HCT116 (cell line): ENCODE data around the gene SERPINE3. TPM values are rescaled to one million over a fixed set of nuclear protein-coding genes. Genes with fewer than 3 reads are reported as not detected.

Experiments
- ATAC-seq: fragments of 200-7000 bp; cut with Tn5 transposase; 2 replicates; pipeline ENCODE4 v1.9.1; 2020; ENCODE audit warnings: mild to moderate bottlenecking, moderate library complexity
- BruUV-seq: library from RNA; stranded (reverse); fragments of 400-500 nt; replicated peaks from 2 replicates; lab custom pipeline; 2021; lab: Mats Ljungman, UMichigan
- CTCF ChIA-PET: fragments of 300-600 bp; sonication (Branson Sonifier 250); formaldehyde crosslinking; loops from one replicate; lab custom pipeline; 2021; ENCODE audit warnings: antibody characterized with exemption; lab: Charles Lee
- POLR2A ChIA-PET: fragments of 300-600, 350-600 bp; sonication (Branson Sonifier 250); formaldehyde crosslinking; loops from one replicate; lab custom pipeline; 2021; ENCODE audit warnings: antibody characterized with exemption; lab: Charles Lee
- RAD21 ChIA-PET, 2 experiments: fragments of 300-600 bp; sonication (Branson Sonifier 250); formaldehyde crosslinking; loops; one replicate each; lab custom pipeline; 2023; ENCODE audit warnings: low total read pairs in 2 of 2; ENCODE audit not compliant: uncharacterized antibody in 2 of 2, unreplicated experiment in 2 of 2, low non-redundant PET in 1 of 2; lab: Charles Lee
- DNase-seq: peaks from one replicate; pipeline ENCODE4 v3.0.0-alpha.2; 2010; ENCODE audit warnings: low read depth, low spot score
- H2AFZ ChIP-seq: fragments of 200-600 bp; shearing (Covaris generic), sonication (generic); 2 replicates; pipeline ENCODE4 v1.6.1; 2017; ENCODE audit warnings: low read depth, mixed run types, mixed read lengths, antibody characterized with exemption, low read length; ENCODE audit not compliant: poor library complexity, severe bottlenecking
- H3K27ac ChIP-seq: 2 replicates; pipeline ENCODE4 v1.5.1; 2012; ENCODE audit warnings: low read depth, low read length
- H3K27me3 ChIP-seq: fragments of 200-600 bp; sonication (generic); 2 replicates; pipeline ENCODE4 v1.6.1; 2016; ENCODE audit warnings: mixed run types, low read length, mixed read lengths; ENCODE audit not compliant: insufficient read depth
- H3K36me3 ChIP-seq, 2 experiments: fragments of 200-500 bp in 1 of 2; fragments of 200-600 bp in 1 of 2; sonication (Bioruptor generic) in 1 of 2; sonication (generic) in 1 of 2; 2 replicates each; pipeline versions ENCODE4 v1.5.1 to v1.6.1; 2014 to 2016; ENCODE audit warnings: low read length in 2 of 2, inconsistent platforms in 1 of 2, mixed read lengths in 1 of 2, mixed run types in 1 of 2; ENCODE audit not compliant: insufficient read depth in 2 of 2, control insufficient read depth in 1 of 2
- H3K4me1 ChIP-seq, 2 experiments: fragments of 200-600 bp in 1 of 2; sonication (generic) in 1 of 2; 2 replicates each; pipeline versions ENCODE4 v1.5.1 to v1.6.1; 2012 to 2017; ENCODE audit warnings: low read length in 2 of 2, inconsistent platforms in 1 of 2, mild to moderate bottlenecking in 1 of 2, mixed read lengths in 1 of 2, mixed run types in 1 of 2, moderate library complexity in 1 of 2; ENCODE audit not compliant: insufficient read depth in 2 of 2, control insufficient read depth in 1 of 2
- H3K4me2 ChIP-seq: fragments of 200-600 bp; sonication (generic); 2 replicates; pipeline ENCODE4 v1.6.1; 2017; ENCODE audit warnings: mixed run types, low read length, mixed read lengths
- H3K4me3 ChIP-seq, 2 experiments: fragments of 200-600 bp in 1 of 2; sonication (generic) in 1 of 2; replicated peaks in 1 of 2; 2 replicates each; pipeline ENCODE4 v1.5.1; 2011 to 2016; ENCODE audit warnings: low read length in 2 of 2, control low read depth in 1 of 2, low read depth in 1 of 2, mild to moderate bottlenecking in 1 of 2, mixed read lengths in 1 of 2, mixed run types in 1 of 2
- H3K79me2 ChIP-seq: fragments of 200-600 bp; sonication (generic); 2 replicates; pipeline ENCODE4 v1.6.1; 2017; ENCODE audit warnings: mild to moderate bottlenecking, mixed run types, low read length, moderate library complexity, mixed read lengths; ENCODE audit not compliant: insufficient read depth
- H3K9ac ChIP-seq: fragments of 200-600 bp; sonication (generic); 2 replicates; pipeline ENCODE4 v1.6.1; 2016; ENCODE audit warnings: low read length, mixed read lengths
- H3K9me2 ChIP-seq: fragments of 200-600 bp; sonication (generic), shearing (Covaris generic); 2 replicates; pipeline ENCODE4 v1.6.1; 2017; ENCODE audit warnings: mixed run types, mild to moderate bottlenecking, moderate library complexity; ENCODE audit not compliant: insufficient read depth
- H3K9me3 ChIP-seq, 2 experiments: fragments of 200-500 bp in 1 of 2; fragments of 200-600 bp in 1 of 2; sonication (Bioruptor generic) in 1 of 2; sonication (generic) in 1 of 2; 2 replicates each; pipeline ENCODE4 v1.6.1; 2014 to 2017; ENCODE audit warnings: low read length in 2 of 2, mixed read lengths in 2 of 2, inconsistent platforms in 1 of 2, low read depth in 1 of 2, mild to moderate bottlenecking in 1 of 2, mixed run types in 1 of 2, moderate library complexity in 1 of 2; ENCODE audit not compliant: control insufficient read depth in 1 of 2, insufficient read depth in 1 of 2
- H4K20me1 ChIP-seq: fragments of 200-600 bp; sonication (generic), shearing (Covaris generic); 2 replicates; pipeline ENCODE4 v1.6.1; 2017; ENCODE audit warnings: mixed run types, mild to moderate bottlenecking, moderate library complexity; ENCODE audit not compliant: insufficient read depth
- ATF3 ChIP-seq: IDR thresholded peaks from 2 replicates; pipeline ENCODE4 v1.6.1; 2012
- CBX3 ChIP-seq: IDR thresholded peaks from 2 replicates; pipeline ENCODE4 v1.6.1; 2012; ENCODE audit warnings: low read depth
- CEBPB ChIP-seq: IDR thresholded peaks from 2 replicates; pipeline ENCODE4 v1.6.1; 2012; ENCODE audit warnings: low read depth
- EGR1 ChIP-seq: IDR thresholded peaks from 2 replicates; pipeline ENCODE4 v1.6.1; 2012; ENCODE audit warnings: low read depth
- ELF1 ChIP-seq: IDR thresholded peaks from 2 replicates; pipeline ENCODE4 v1.6.1; 2012; ENCODE audit warnings: low read depth, borderline replicate concordance
- EZH2phosphoT487 ChIP-seq: fragments of 200-600 bp; IDR thresholded peaks from 2 replicates; pipeline ENCODE4 v1.6.1; 2018; ENCODE audit warnings: antibody characterized with exemption, borderline replicate concordance
- MAX ChIP-seq: IDR thresholded peaks from 2 replicates; pipeline ENCODE4 v1.6.1; 2012
- POLR2AphosphoS5 ChIP-seq: IDR thresholded peaks from 2 replicates; pipeline ENCODE4 v1.6.1; 2011; ENCODE audit warnings: mild to moderate bottlenecking, low read depth, low read length, moderate library complexity
- SP1 ChIP-seq: IDR thresholded peaks from 2 replicates; pipeline ENCODE4 v1.6.1; 2012; ENCODE audit warnings: low read depth
- SRF ChIP-seq: IDR thresholded peaks from 2 replicates; pipeline ENCODE4 v1.6.1; 2012; ENCODE audit warnings: low read depth
- ZBTB33 ChIP-seq: IDR thresholded peaks from 2 replicates; pipeline ENCODE4 v1.6.1; 2011; ENCODE audit warnings: mild to moderate bottlenecking, low read length, moderate library complexity; ENCODE audit not compliant: insufficient replicate concordance; ENCODE audit errors: extremely low read depth
- intact Hi-C: fragments of 100-400 bp; cut with micrococcal nuclease; formaldehyde crosslinking; loops from 2 replicates; pipeline ENCODE4 v1.10.0; 2022
- total RNA-seq: library from RNA; stranded (reverse); gene quantifications from one replicate; pipeline ENCODE4 v1.2.1, GENCODE V29; 2021; ENCODE audit not compliant: unreplicated experiment

Gene SERPINE3
- total RNA-seq, 1 experiment from 2014 or later: not detected

GRCh38 chr13:51357928-51358595 lies 18.6 kb downstream of the SERPINE3 start:
- ChIA-PET RAD21 (no interaction called here), CTCF (no interaction called here), POLR2A (no interaction called here)
- H2AFZ ChIP-seq: no peak overlapping the region
- no TSS peak for BruUV-seq
- no peaks in the 10 kb centered on the region for H3K4me1 ChIP-seq
- no peaks in the 10 kb centered on the region for H3K9me2 ChIP-seq
- H3K4me3 ChIP-seq: no peak overlapping the region
- no peaks in the 10 kb centered on the region; a peak in 1 of 4 replicates for H3K36me3 ChIP-seq
- no peak for TF ChIP-seq EGR1
- no peak for TF ChIP-seq CBX3
- no peak for TF ChIP-seq POLR2AphosphoS5
- no peak for TF ChIP-seq CEBPB
- TF ChIP-seq EZH2phosphoT487: no peak
- TF ChIP-seq ZBTB33: no peak
- no peak for TF ChIP-seq SP1
- no peak for TF ChIP-seq ELF1
- TF ChIP-seq SRF: no peak
- TF ChIP-seq MAX: no peak
- TF ChIP-seq ATF3: no peak
- no peaks in the 10 kb centered on the region for H3K9me3 ChIP-seq
- DNase-seq: no peak
- no peak overlapping the region for H3K4me2 ChIP-seq
- intact Hi-C loops: no loop called here
- H3K27ac ChIP-seq: no peak overlapping the region
- H3K9ac ChIP-seq: no peak overlapping the region
- H3K79me2 ChIP-seq: no peaks in the 10 kb centered on the region
- no peaks in the 10 kb centered on the region for H4K20me1 ChIP-seq
- no peaks in the 10 kb centered on the region for H3K27me3 ChIP-seq
- ATAC-seq: no peak
